Peyer's patch (tissue), 4 donors: ENCODE results near the gene SCML1.

ENCODE experiments used
- POLR2A ChIP-seq, 2 donors: fragments of 450-650 bp; IDR thresholded peaks; one replicate each; pipeline ENCODE4 v1.5.1; 2017; ENCODE audit warnings: antibody characterized with exemption in 2 of 2, mild to moderate bottlenecking in 2 of 2, moderate library complexity in 2 of 2
- TF ChIP-seq, protein P1 (sequence below), 6 experiments: fragments of 450-650 bp in 4 of 6; fragments of 200-600 bp in 2 of 6; sonication (generic) in 1 of 6; IDR thresholded peaks; one replicate each; pipeline ENCODE4 v1.5.1; 2017 to 2019; ENCODE audit warnings: antibody characterized with exemption in 6 of 6, mild to moderate bottlenecking in 3 of 6, moderate library complexity in 1 of 6

DNA sequence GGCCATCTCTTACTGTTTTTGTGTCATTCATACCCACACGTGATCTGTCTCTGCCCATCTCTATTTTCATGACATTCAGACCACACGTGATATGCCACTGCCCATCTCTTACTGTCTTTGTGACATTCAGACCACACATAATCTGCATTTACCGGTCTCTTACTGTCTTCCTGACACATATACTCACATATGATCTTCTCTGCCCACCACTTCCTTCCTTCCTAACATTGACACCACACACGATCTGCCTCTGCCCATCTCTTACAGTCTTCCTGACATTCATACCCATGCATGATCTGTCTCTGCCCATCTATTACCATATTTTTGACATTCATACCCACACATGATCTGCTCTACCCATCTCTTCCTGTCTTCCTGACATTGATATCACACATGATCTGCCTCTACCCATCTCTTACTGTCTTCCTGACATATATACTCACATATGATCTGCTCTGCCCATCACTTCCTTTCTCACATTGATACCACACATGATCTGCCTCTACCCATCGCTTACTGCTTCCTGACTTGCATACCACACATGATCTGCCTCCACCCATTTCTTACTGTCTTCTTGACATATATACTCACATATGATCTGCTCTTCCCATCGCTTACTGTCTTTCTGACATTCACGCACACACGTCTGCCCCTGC lies 36.1 kb downstream of the SCML1 start:
- TF ChIP-seq, protein P1, sequence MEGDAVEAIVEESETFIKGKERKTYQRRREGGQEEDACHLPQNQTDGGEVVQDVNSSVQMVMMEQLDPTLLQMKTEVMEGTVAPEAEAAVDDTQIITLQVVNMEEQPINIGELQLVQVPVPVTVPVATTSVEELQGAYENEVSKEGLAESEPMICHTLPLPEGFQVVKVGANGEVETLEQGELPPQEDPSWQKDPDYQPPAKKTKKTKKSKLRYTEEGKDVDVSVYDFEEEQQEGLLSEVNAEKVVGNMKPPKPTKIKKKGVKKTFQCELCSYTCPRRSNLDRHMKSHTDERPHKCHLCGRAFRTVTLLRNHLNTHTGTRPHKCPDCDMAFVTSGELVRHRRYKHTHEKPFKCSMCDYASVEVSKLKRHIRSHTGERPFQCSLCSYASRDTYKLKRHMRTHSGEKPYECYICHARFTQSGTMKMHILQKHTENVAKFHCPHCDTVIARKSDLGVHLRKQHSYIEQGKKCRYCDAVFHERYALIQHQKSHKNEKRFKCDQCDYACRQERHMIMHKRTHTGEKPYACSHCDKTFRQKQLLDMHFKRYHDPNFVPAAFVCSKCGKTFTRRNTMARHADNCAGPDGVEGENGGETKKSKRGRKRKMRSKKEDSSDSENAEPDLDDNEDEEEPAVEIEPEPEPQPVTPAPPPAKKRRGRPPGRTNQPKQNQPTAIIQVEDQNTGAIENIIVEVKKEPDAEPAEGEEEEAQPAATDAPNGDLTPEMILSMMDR (IDR thresholded peaks at IDR 0.05): no peak
- no peak for TF ChIP-seq POLR2A (IDR thresholded peaks at IDR 0.05)
